Measurements from ENCODE around the gene KIDINS220. TPM values are rescaled to one million over a fixed set of nuclear protein-coding genes. Genes with fewer than 3 reads are reported as not detected.

The KIDINS220 gene
- total RNA-seq, 1 experiment from 2014 or later = 29.3 TPM

DNA sequence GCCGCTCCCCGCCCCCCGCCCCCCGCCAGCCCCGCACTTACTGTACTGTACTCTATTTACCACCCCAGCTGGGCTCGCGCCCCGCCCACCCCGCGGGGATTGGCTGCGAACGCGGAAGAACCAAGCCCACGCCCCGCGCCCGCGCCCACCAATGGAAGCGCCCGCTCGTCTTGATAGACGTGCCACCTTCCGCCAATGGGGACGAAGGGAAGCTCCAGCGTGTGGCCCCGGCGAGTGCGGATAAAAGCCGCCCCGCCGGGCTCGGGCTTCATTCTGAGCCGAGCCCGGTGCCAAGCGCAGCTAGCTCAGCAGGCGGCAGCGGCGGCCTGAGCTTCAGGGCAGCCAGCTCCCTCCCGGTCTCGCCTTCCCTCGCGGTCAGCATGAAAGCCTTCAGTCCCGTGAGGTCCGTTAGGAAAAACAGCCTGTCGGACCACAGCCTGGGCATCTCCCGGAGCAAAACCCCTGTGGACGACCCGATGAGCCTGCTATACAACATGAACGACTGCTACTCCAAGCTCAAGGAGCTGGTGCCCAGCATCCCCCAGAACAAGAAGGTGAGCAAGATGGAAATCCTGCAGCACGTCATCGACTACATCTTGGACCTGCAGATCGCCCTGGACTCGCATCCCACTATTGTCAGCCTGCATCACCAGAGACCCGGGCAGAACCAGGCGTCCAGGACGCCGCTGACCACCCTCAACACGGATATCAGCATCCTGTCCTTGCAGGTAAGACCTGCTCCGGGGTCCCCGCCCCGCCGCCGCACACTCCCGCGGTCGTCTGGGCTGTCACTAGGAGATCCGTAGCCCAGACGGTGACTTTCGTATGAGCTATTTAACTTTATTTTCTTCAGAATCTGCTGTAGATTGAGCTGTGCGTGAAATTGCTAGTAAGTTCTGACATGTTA lies 155.4 kb downstream of the KIDINS220 start, which contains the start of gene ID2:
ID2 (plus strand) TSS at position 271 of the 907 bp plus-strand sequence; CDS start at position 381, 110 bp downstream.
- TF ChIP-seq, protein P1, sequence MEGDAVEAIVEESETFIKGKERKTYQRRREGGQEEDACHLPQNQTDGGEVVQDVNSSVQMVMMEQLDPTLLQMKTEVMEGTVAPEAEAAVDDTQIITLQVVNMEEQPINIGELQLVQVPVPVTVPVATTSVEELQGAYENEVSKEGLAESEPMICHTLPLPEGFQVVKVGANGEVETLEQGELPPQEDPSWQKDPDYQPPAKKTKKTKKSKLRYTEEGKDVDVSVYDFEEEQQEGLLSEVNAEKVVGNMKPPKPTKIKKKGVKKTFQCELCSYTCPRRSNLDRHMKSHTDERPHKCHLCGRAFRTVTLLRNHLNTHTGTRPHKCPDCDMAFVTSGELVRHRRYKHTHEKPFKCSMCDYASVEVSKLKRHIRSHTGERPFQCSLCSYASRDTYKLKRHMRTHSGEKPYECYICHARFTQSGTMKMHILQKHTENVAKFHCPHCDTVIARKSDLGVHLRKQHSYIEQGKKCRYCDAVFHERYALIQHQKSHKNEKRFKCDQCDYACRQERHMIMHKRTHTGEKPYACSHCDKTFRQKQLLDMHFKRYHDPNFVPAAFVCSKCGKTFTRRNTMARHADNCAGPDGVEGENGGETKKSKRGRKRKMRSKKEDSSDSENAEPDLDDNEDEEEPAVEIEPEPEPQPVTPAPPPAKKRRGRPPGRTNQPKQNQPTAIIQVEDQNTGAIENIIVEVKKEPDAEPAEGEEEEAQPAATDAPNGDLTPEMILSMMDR (conservative IDR thresholded peaks at IDR 0.05) = no peak
- Mint-ChIP-seq H3K36me3 (ENCODE audit: insufficient read depth in 1 of 3, low read depth in 3 of 3) (peaks cover 5 to 20% (median 18%) of the 10 kb centered on the region in 3 experiments), H3K27ac (peak within 1 kb of the TSS; percentile 80 to 98 (median 96); a peak in 6 of 7 replicates), H3K9me3 (peaks cover 0 to 7% of the 10 kb centered on the region in 2 experiments; a peak in 2 of 5 replicates), H3K4me1 (peaks cover 41 to 52% of the 10 kb centered on the region in 2 experiments), H3K27me3 (ENCODE audit: low read depth) (peaks cover 16% of the 10 kb centered on the region), H3K4me3 (peak within 1 kb of the TSS; percentile 97 to 98)
- no CpG with 5 or more reads among the region's 70 CpGs for WGBS (ENCODE audit: extremely low coverage, insufficient read length, low lambda C conversion rate)
- Histone ChIP-seq H3K4me1 (ENCODE audit: insufficient read depth, low read length) (no peaks in the 10 kb centered on the region; the same call in 1 of the 2 replicates), H3K23ac (ENCODE audit: insufficient read length, low read depth, low read length) (no peak within 1 kb of the TSS), H3K27me3 (ENCODE audit: insufficient read depth, low read length) (peaks cover 17% of the 10 kb centered on the region; the same call in 1 of the 2 replicates), H3K9ac (ENCODE audit: extremely low read depth, insufficient read length, low read length) (peak within 1 kb of the TSS; percentile 53), H2BK120ac (ENCODE audit: low read depth, low read length, poor library complexity, severe bottlenecking) (no peak within 1 kb of the TSS), H2BK15ac (ENCODE audit: low read depth, low read length) (no peak within 1 kb of the TSS), H4K5ac (ENCODE audit: insufficient read length, low read depth, low read length) (no peak within 1 kb of the TSS), H4K8ac (replicated peaks; ENCODE audit: insufficient read length, low read depth, low read length) (no peak within 1 kb of the TSS), H2BK20ac (ENCODE audit: low read depth, low read length, poor library complexity, severe bottlenecking) (no peak within 1 kb of the TSS), H3K4me2 (ENCODE audit: insufficient read depth, insufficient read length, low read length) (peak within 1 kb of the TSS; percentile 97), H2AFZ (ENCODE audit: low read length) (no peak within 1 kb of the TSS), H4K91ac (ENCODE audit: insufficient read length, low read depth, low read length) (no peak within 1 kb of the TSS), H3K14ac (ENCODE audit: insufficient read depth, low read length) (no peak within 1 kb of the TSS), H2BK12ac (ENCODE audit: insufficient read length, low read depth, low read length) (no peak within 1 kb of the TSS), H3K18ac (ENCODE audit: insufficient read length, low read depth, low read length) (peak within 1 kb of the TSS; percentile 3), H3T11ph (ENCODE audit: low read length) (no peak within 1 kb of the TSS), H2AK5ac (ENCODE audit: insufficient read length, low read length) (no peak within 1 kb of the TSS), H3K23me2 (ENCODE audit: insufficient read length, low read depth, low read length, poor library complexity, severe bottlenecking) (peaks cover 30% of the 10 kb centered on the region), H3K27ac (ENCODE audit: insufficient read length, low read depth, low read length) (peak within 1 kb of the TSS; percentile 15), H2BK5ac (ENCODE audit: insufficient read length, low read length) (no peak within 1 kb of the TSS), H4K20me1 (ENCODE audit: control insufficient read depth, insufficient read depth, insufficient read length) (no peaks in the 10 kb centered on the region), H3K9me3 (ENCODE audit: control insufficient read depth, low read depth, low read length) (no peaks in the 10 kb centered on the region), H3K56ac (ENCODE audit: insufficient read length, low read depth, low read length) (no peak within 1 kb of the TSS), H3K4ac (ENCODE audit: low read depth, low read length) (no peak within 1 kb of the TSS), H3K79me1 (ENCODE audit: insufficient read depth, low read depth, low read length, poor library complexity, severe bottlenecking) (no peaks in the 10 kb centered on the region), H3K79me2 (ENCODE audit: insufficient read depth, low read length) (peaks cover 2% of the 10 kb centered on the region; the same call in 1 of the 2 replicates)
- peak; percentile 99 for DNase-seq
